OCI-LY7 (cell line): Measurements from ENCODE around the gene MIOX.

ENCODE experiments used
- CTCF ChIP-seq: fragments of 200-600 bp; sonication (generic); conservative IDR thresholded peaks from 2 replicates; pipeline ENCODE4 v1.5.1; 2014; ENCODE audit warnings: mild to moderate bottlenecking, antibody characterized with exemption, low read length, moderate library complexity, mixed read lengths
- EZH2phosphoT487 ChIP-seq: fragments of 200-600 bp; sonication (generic); IDR thresholded peaks from 2 replicates; pipeline ENCODE4 v1.6.1; 2018; ENCODE audit warnings: low read depth, borderline replicate concordance, mild to moderate bottlenecking, mixed run types, antibody characterized with exemption, low read length, moderate library complexity, mixed read lengths

DNA sequence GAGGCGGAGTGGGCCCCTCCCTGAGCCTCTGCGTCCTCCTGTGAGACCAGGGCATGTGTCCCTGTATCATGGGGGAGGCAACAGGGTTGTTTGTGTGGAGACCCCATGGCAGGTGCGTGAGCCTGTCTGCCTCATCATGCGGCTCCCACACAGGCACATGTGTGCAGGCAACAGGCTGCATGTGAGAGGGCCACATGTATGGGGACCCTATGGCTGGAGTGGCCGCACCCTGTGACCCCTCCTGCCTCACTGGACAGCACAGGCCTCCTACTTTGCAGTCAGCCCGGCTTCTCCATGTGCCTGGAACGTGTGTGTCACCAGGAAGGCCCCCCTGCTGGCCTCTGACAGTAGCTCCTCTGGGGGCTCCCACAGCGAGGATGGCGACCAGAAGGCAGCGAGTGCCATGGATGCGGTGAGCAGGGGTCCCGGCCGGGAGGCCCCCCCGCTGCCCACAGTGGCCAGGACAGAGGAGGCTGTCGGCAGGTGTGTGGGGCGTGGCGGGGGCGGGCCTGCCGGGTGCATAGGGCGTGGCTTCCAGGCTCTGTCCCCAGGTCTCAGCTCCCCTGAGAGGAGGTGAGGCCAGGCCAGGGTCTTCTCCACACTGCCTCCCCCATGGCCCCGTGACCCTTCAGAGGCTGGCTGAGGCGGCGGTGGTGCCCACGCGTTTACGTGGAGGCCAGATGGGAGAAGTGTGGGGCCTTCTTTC is 46.0 kb upstream of the MIOX start:
- TF ChIP-seq CTCF (no peak), EZH2phosphoT487 (no peak)
